ENCODE data around the gene LRRC4C. TPM values are rescaled to one million over a fixed set of nuclear protein-coding genes. Genes with fewer than 3 reads are reported as not detected.

LRRC4C gene
- total RNA-seq, 2 donors from 2014 or later = 1.3 TPM; not detected in 1

GRCh38 chr11:40235841-40236240, 1223.6 kb downstream of the LRRC4C start:
- ATAC-seq = no peak

GRCh38 chr11:40230821-40231220, 1228.6 kb downstream of the LRRC4C start:
- no peaks in the 10 kb centered on the region for H3K4me1 ChIP-seq
- H3K27me3 ChIP-seq = no peaks in the 10 kb centered on the region
- ATAC-seq = no peak
- WGBS, 2 donors = 11 to 31% methylated on average over 2 of the region's 2 CpGs
- no peak for TF ChIP-seq POLR2A (IDR thresholded peaks at IDR 0.05)
- H3K27ac ChIP-seq = no peak overlapping the region
- no peak for DNase-seq
- intact Hi-C loops (cut with DNase I) = no loop called here
- H3K36me3 ChIP-seq (replicated peaks in 1 of 2; ENCODE audit: insufficient read depth in 1 of 2, low read depth in 2 of 2) = no peaks in the 10 kb centered on the region
- no peaks in the 10 kb centered on the region for H3K9me3 ChIP-seq
- no peak overlapping the region for H3K4me3 ChIP-seq

More at GRCh38 chr11:40235841-40236240, 1223.6 kb downstream of the LRRC4C start:
- Histone ChIP-seq H3K9me3 (no peaks in the 10 kb centered on the region), H3K36me3 (replicated peaks in 1 of 2; ENCODE audit: insufficient read depth in 1 of 2, low read depth in 2 of 2) (no peaks in the 10 kb centered on the region), H3K4me1 (no peaks in the 10 kb centered on the region), H3K27ac (no peak overlapping the region), H3K27me3 (no peaks in the 10 kb centered on the region), H3K4me3 (no peak overlapping the region)
- TF ChIP-seq CTCF (IDR thresholded peaks at IDR 0.05) = no peak
- TF ChIP-seq POLR2A (IDR thresholded peaks at IDR 0.05) = no peak
- intact Hi-C loops (cut with DNase I) = no loop called here
- no peak for DNase-seq
- 52 to 66% methylated on average over 3 of the region's 3 CpGs for WGBS, 2 donors

- intact Hi-C loops (cut with DNase I) = no loop called here
- DNase-seq = no peak
- Histone ChIP-seq H3K27me3 (no peaks in the 10 kb centered on the region), H3K4me3 (no peak overlapping the region), H3K36me3 (replicated peaks in 1 of 2; ENCODE audit: insufficient read depth in 1 of 2, low read depth in 2 of 2) (no peaks in the 10 kb centered on the region), H3K4me1 (no peaks in the 10 kb centered on the region), H3K27ac (no peak overlapping the region), H3K9me3 (no peaks in the 10 kb centered on the region)
- ATAC-seq = no peak
- TF ChIP-seq CTCF (IDR thresholded peaks at IDR 0.05) (no peak), POLR2A (IDR thresholded peaks at IDR 0.05) (no peak)
- 36 to 42% methylated on average over 3 of the region's 3 CpGs for WGBS, 2 donors
These were observed 1230.8 kb downstream of the LRRC4C start for GRCh38 chr11:40228662-40229061.

GRCh38 chr11:40227730-40228129, 1231.7 kb downstream of the LRRC4C start:
- Histone ChIP-seq H3K27ac (no peak overlapping the region), H3K9me3 (no peaks in the 10 kb centered on the region), H3K4me3 (no peak overlapping the region), H3K36me3 (replicated peaks in 1 of 2; ENCODE audit: insufficient read depth in 1 of 2, low read depth in 2 of 2) (no peaks in the 10 kb centered on the region), H3K4me1 (no peaks in the 10 kb centered on the region), H3K27me3 (no peaks in the 10 kb centered on the region)
- intact Hi-C loops (cut with DNase I) = no loop called here
- TF ChIP-seq POLR2A (IDR thresholded peaks at IDR 0.05) (no peak), CTCF (IDR thresholded peaks at IDR 0.05) (no peak)
- no peak for DNase-seq
- ATAC-seq = no peak

- H3K36me3 ChIP-seq (replicated peaks in 1 of 2; ENCODE audit: insufficient read depth in 1 of 2, low read depth in 2 of 2) = no peaks in the 10 kb centered on the region
- no peak for ATAC-seq
- no peak overlapping the region for H3K4me3 ChIP-seq
- intact Hi-C loops (cut with DNase I) = no loop called here
- no peaks in the 10 kb centered on the region for H3K9me3 ChIP-seq
- WGBS, 2 donors = 17 to 24% methylated on average over 2 of the region's 2 CpGs
- H3K27ac ChIP-seq = no peak overlapping the region
- DNase-seq = no peak
- H3K4me1 ChIP-seq = no peaks in the 10 kb centered on the region
- H3K27me3 ChIP-seq = no peaks in the 10 kb centered on the region
- TF ChIP-seq POLR2A (IDR thresholded peaks at IDR 0.05) (no peak), CTCF (IDR thresholded peaks at IDR 0.05) (no peak)
These were observed 1232.8 kb downstream of the LRRC4C start for GRCh38 chr11:40226654-40227053.
